HEK293 (cell line): ENCODE measurements around the gene SELENOS.

Source experiments
- CTCF ChIA-PET: fragments of 350-600 bp; formaldehyde crosslinking; extraction: SDS; loops from one replicate; lab custom pipeline; 2021; ENCODE audit warnings: antibody characterized with exemption; lab: Yijun Ruan, JAX
- POLR2A ChIA-PET: fragments of 300-600 bp; formaldehyde crosslinking; extraction: SDS; loops from one replicate; lab custom pipeline; 2020; ENCODE audit warnings: antibody characterized with exemption, inconsistent platforms; lab: Yijun Ruan, JAX
- H3K27ac ChIP-seq: fragments of 200-500 bp; sonication (Bioruptor generic); 2 replicates; pipeline ENCODE4 v1.5.1; 2014; ENCODE audit warnings: low read depth, low read length, control low read depth, inconsistent platforms; ENCODE audit errors: extremely low read depth
- H3K36me3 ChIP-seq, 2 experiments: fragments of 200-500 bp in 1 of 2; sonication (Bioruptor generic) in 1 of 2; 1 replicate in 1 of 2; 2 replicates in 1 of 2; pipeline ENCODE4 v1.5.1; 2014 to 2017; ENCODE audit warnings: inconsistent platforms in 2 of 2, low read length in 2 of 2; ENCODE audit not compliant: control insufficient read depth in 2 of 2, insufficient read depth in 1 of 2
- H3K4me1 ChIP-seq: fragments of 200-500 bp; sonication (Bioruptor generic); 2 replicates; pipeline ENCODE4 v1.5.1; 2014; ENCODE audit warnings: mild to moderate bottlenecking, low read length, inconsistent platforms; ENCODE audit not compliant: control insufficient read depth, insufficient read depth
- H3K4me3 ChIP-seq: 2 replicates; pipeline ENCODE4 v1.5.1; 2011; ENCODE audit warnings: low read depth, mild to moderate bottlenecking, control low read depth, low read length, moderate library complexity
- H3K9me3 ChIP-seq: fragments of 200-500 bp; sonication (Bioruptor generic); 2 replicates; pipeline ENCODE4 v1.5.1; 2014; ENCODE audit warnings: low read depth, low read length, inconsistent platforms; ENCODE audit not compliant: control insufficient read depth, insufficient read depth
- GLI2 ChIP-seq: fragments of 450-650 bp; formaldehyde crosslinking; IDR thresholded peaks from 2 replicates; pipeline ENCODE4; 2017; ENCODE audit warnings: missing biosample characterization, missing genetic modification characterization, low read depth, borderline replicate concordance
- HOXA7 ChIP-seq: sonication (generic); formaldehyde crosslinking; IDR thresholded peaks from 2 replicates; pipeline ENCODE4 v1.8.1; 2022; ENCODE audit warnings: missing genetic modification reagents, borderline replicate concordance
- SP7 ChIP-seq: fragments of 450-650 bp; formaldehyde crosslinking; IDR thresholded peaks from 2 replicates; pipeline ENCODE4 v1.5.1; 2016; ENCODE audit warnings: missing biosample characterization, missing genetic modification characterization
- YY2 ChIP-seq: fragments of 450-650 bp; formaldehyde crosslinking; IDR thresholded peaks from 2 replicates; pipeline ENCODE4 v1.5.1; 2016; ENCODE audit warnings: missing biosample characterization, missing genetic modification characterization
- ZBTB8A ChIP-seq: fragments of 450-650 bp; formaldehyde crosslinking; IDR thresholded peaks from 2 replicates; pipeline ENCODE4 v1.5.1; 2016; ENCODE audit warnings: missing biosample characterization, missing genetic modification characterization
- ZEB2 ChIP-seq: fragments of 450-650 bp; formaldehyde crosslinking; IDR thresholded peaks from 2 replicates; pipeline ENCODE4 v1.5.1; 2016; ENCODE audit warnings: missing biosample characterization, missing genetic modification characterization
- ZNF114 ChIP-seq: fragments of 450-650 bp; formaldehyde crosslinking; IDR thresholded peaks from 2 replicates; pipeline ENCODE4 v1.5.0; 2017; ENCODE audit warnings: missing biosample characterization, missing genetic modification characterization
- ZNF157 ChIP-seq: fragments of 450-650 bp; formaldehyde crosslinking; IDR thresholded peaks from 2 replicates; pipeline ENCODE4 v1.5.1; 2016; ENCODE audit warnings: missing biosample characterization, missing genetic modification characterization
- ZNF169 ChIP-seq: fragments of 450-650 bp; formaldehyde crosslinking; IDR thresholded peaks from 2 replicates; pipeline ENCODE4 v1.5.1; 2016; ENCODE audit warnings: missing biosample characterization, missing genetic modification characterization
- ZNF366 ChIP-seq: fragments of 450-650 bp; formaldehyde crosslinking; conservative IDR thresholded peaks from 2 replicates; pipeline ENCODE4 v1.5.1; 2016; ENCODE audit warnings: missing biosample characterization, missing genetic modification characterization
- ZNF426 ChIP-seq: fragments of 450-650 bp; formaldehyde crosslinking; IDR thresholded peaks from 2 replicates; pipeline ENCODE4 v1.5.1; 2017; ENCODE audit warnings: missing biosample characterization, missing genetic modification characterization, mild to moderate bottlenecking, inconsistent platforms, moderate library complexity
- ZNF610 ChIP-seq: fragments of 450-650 bp; formaldehyde crosslinking; IDR thresholded peaks from 2 replicates; pipeline ENCODE4 v1.5.1; 2016; ENCODE audit warnings: missing biosample characterization, missing genetic modification characterization, borderline replicate concordance
- ZNF76 ChIP-seq: fragments of 450-650 bp; formaldehyde crosslinking; IDR thresholded peaks from 2 replicates; pipeline ENCODE4; 2016; ENCODE audit warnings: low read depth, missing biosample characterization, missing genetic modification characterization, borderline replicate concordance
- ZNF830 ChIP-seq: fragments of 450-650 bp; IDR thresholded peaks from 2 replicates; pipeline ENCODE4 v1.5.0; 2018; ENCODE audit warnings: missing biosample characterization, missing genetic modification characterization, low read depth, mild to moderate bottlenecking, moderate library complexity
- TF ChIP-seq, protein P1 (sequence below): fragments of 450-650 bp; formaldehyde crosslinking; IDR thresholded peaks from 2 replicates; pipeline ENCODE4 v1.5.1; 2016; ENCODE audit warnings: missing biosample characterization, missing genetic modification characterization
- TF ChIP-seq, protein P2 (sequence below): fragments of 450-650 bp; formaldehyde crosslinking; IDR thresholded peaks from 2 replicates; pipeline ENCODE4 v1.5.1; 2016; ENCODE audit warnings: missing biosample characterization, missing genetic modification characterization
- TF ChIP-seq, protein P3 (sequence below): fragments of 450-650 bp; formaldehyde crosslinking; IDR thresholded peaks from 2 replicates; pipeline ENCODE4 v1.5.1; 2017; ENCODE audit warnings: missing biosample characterization, mild to moderate bottlenecking, missing genetic modification characterization, moderate library complexity
- TF ChIP-seq, protein P4 (sequence below): fragments of 450-650 bp; formaldehyde crosslinking; IDR thresholded peaks from 2 replicates; pipeline ENCODE4 v1.5.1; 2016; ENCODE audit warnings: missing biosample characterization, missing genetic modification characterization

SELENOS gene

DNA sequence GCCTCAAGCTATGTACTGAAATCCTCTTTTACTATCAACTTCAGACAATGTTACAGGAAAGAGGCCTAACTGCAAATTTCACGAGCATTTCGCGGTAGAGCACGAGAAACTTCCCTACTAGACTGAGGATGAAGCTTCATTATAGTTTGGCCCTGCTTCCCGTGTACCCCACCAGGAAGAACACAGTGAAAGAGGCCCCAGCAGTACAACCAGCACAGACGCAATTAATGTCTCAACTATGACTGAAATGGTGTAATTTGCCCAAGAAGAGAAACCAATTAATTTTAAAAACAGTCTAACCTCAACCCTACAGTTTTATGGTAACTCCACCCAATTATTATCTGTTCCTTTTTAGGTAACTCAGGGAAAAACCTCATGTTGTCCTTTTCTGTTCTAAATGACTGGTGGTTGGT is 37.6 kb downstream of the SELENOS start:
- TF ChIP-seq, protein P1, sequence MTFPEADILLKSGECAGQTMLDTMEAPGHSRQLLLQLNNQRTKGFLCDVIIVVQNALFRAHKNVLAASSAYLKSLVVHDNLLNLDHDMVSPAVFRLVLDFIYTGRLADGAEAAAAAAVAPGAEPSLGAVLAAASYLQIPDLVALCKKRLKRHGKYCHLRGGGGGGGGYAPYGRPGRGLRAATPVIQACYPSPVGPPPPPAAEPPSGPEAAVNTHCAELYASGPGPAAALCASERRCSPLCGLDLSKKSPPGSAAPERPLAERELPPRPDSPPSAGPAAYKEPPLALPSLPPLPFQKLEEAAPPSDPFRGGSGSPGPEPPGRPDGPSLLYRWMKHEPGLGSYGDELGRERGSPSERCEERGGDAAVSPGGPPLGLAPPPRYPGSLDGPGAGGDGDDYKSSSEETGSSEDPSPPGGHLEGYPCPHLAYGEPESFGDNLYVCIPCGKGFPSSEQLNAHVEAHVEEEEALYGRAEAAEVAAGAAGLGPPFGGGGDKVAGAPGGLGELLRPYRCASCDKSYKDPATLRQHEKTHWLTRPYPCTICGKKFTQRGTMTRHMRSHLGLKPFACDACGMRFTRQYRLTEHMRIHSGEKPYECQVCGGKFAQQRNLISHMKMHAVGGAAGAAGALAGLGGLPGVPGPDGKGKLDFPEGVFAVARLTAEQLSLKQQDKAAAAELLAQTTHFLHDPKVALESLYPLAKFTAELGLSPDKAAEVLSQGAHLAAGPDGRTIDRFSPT = no peak
- TF ChIP-seq SP7 (tag by site-specific recombination) = peak; percentile 43; the same call in 1 of the 2 replicates
- POLR2A ChIA-PET = interaction anchor here (0.8 to 1.0 kb wide), 2 partner anchors 9 to 12 kb away, joined by 3 to 4 read pairs; partner anchors contain the start of gene CHSY1
- peaks cover 1 to 16% of the 10 kb centered on the region in 2 experiments; a peak in 2 of 3 replicates for H3K36me3 ChIP-seq
- H3K4me1 ChIP-seq = peaks cover 19% of the 10 kb centered on the region; the same call in 1 of the 2 replicates
- H3K27ac ChIP-seq = 0 out of 2 replicates have a peak overlapping the region, but pooled peaks have one; percentile 20
- H3K9me3 ChIP-seq = no peaks in the 10 kb centered on the region
- H3K4me3 ChIP-seq = no peak overlapping the region
- CTCF ChIA-PET = interaction anchor here (0.5 to 3.0 kb wide), 4 partner anchors 18 to 536 kb away, joined by 3 to 13 read pairs (median 6); no protein-coding TSS in a partner anchor

DNA sequence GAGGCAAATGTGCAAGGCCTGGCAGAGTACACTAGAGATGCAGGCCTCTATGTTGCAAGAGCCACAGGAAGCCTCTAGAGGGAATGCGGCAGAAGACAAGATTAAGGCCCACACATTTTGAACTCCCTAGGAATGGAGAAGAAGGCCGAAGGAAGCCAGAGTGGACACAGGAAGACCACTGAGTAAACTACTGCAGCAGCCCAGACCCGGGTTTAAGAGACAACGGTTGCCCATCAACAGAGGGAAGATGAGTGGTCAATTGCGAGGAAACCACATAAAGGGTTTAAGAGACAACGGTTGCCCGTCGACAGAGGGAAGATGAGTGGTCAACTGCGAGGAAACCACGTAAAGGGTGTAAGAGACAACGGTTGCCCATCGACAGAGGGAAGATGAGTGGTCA is 40.0 kb downstream of the SELENOS start:
- peaks cover 5 to 37% of the 10 kb centered on the region in 2 experiments for H3K36me3 ChIP-seq
- no peak overlapping the region for H3K4me3 ChIP-seq
- TF ChIP-seq ZEB2 (tag by site-specific recombination) (no peak), ZNF157 (tag by site-specific recombination) (no peak), GLI2 (tag by site-specific recombination) (no peak), ZNF76 (tag by site-specific recombination) (no peak), ZNF830 (no peak), HOXA7 (CRISPR knock-in tag) (no peak), ZNF610 (tag by site-specific recombination) (no peak), ZNF366 (tag by site-specific recombination) (no peak), ZNF426 (no peak), ZBTB8A (tag by site-specific recombination) (no peak), YY2 (tag by site-specific recombination) (no peak), SP7 (tag by site-specific recombination) (no peak), ZNF169 (tag by site-specific recombination) (no peak), ZNF114 (tag by site-specific recombination) (no peak)
- TF ChIP-seq, protein P2, sequence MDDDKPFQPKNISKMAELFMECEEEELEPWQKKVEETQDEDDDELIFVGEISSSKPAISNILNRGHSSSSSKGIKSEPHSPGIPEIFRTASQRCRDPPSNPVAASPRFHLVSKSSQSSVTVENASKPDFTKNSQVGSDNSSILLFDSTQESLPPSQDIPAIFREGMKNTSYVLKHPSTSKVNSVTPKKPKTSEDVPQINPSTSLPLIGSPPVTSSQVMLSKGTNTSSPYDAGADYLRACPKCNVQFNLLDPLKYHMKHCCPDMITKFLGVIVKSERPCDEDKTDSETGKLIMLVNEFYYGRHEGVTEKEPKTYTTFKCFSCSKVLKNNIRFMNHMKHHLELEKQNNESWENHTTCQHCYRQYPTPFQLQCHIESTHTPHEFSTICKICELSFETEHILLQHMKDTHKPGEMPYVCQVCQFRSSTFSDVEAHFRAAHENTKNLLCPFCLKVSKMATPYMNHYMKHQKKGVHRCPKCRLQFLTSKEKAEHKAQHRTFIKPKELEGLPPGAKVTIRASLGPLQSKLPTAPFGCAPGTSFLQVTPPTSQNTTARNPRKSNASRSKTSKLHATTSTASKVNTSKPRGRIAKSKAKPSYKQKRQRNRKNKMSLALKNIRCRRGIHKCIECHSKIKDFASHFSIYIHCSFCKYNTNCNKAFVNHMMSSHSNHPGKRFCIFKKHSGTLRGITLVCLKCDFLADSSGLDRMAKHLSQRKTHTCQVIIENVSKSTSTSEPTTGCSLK = no peak
- TF ChIP-seq, protein P3, sequence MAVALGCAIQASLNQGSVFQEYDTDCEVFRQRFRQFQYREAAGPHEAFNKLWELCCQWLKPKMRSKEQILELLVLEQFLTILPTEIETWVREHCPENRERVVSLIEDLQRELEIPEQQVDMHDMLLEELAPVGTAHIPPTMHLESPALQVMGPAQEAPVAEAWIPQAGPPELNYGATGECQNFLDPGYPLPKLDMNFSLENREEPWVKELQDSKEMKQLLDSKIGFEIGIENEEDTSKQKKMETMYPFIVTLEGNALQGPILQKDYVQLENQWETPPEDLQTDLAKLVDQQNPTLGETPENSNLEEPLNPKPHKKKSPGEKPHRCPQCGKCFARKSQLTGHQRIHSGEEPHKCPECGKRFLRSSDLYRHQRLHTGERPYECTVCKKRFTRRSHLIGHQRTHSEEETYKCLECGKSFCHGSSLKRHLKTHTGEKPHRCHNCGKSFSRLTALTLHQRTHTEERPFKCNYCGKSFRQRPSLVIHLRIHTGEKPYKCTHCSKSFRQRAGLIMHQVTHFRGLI = no peak
- TF ChIP-seq, protein P4, sequence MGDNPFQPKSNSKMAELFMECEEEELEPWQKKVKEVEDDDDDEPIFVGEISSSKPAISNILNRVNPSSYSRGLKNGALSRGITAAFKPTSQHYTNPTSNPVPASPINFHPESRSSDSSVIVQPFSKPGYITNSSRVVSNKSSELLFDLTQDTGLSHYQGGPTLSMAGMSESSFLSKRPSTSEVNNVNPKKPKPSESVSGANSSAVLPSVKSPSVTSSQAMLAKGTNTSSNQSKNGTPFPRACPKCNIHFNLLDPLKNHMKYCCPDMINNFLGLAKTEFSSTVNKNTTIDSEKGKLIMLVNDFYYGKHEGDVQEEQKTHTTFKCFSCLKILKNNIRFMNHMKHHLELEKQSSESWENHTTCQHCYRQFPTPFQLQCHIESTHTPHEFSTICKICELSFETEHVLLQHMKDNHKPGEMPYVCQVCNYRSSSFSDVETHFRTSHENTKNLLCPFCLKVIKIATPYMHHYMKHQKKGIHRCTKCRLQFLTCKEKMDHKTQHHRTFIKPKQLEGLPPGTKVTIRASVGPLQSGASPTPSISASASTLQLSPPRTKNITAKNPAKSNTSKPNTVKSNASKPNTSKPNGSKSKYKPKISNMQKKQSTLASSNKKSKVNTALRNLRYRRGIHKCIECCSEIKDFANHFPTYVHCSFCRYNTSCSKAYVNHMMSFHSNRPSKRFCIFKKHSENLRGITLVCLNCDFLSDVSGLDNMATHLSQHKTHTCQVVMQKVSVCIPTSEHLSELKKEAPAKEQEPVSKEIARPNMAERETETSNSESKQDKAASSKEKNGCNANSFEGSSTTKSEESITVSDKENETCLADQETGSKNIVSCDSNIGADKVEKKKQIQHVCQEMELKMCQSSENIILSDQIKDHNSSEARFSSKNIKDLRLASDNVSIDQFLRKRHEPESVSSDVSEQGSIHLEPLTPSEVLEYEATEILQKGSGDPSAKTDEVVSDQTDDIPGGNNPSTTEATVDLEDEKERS = no peak
- TF ChIP-seq, all 188 proteins: peak for 0
- CTCF ChIA-PET = no interaction called here
- no peaks in the 10 kb centered on the region for H3K9me3 ChIP-seq
- POLR2A ChIA-PET = interaction anchor here (0.7 kb wide), 1 partner anchor 358 kb away, joined by 6 read pairs; the partner anchor contains the start of gene ALDH1A3
- peaks cover 7% of the 10 kb centered on the region; the same call in 1 of the 2 replicates for H3K4me1 ChIP-seq
- no peak overlapping the region for H3K27ac ChIP-seq
